ENCODE results near the gene TCF15. TPM values are rescaled to one million over a fixed set of nuclear protein-coding genes. Genes with fewer than 3 reads are reported as not detected.
A peak's percentile ranks its signal among the peaks of the same experiment; 100 is the strongest.

The TCF15 gene
- total and polyA plus RNA-seq, 8 donors, result 0.18 to 2.4 (median 1.5) TPM

- TF ChIP-seq, protein P1, sequence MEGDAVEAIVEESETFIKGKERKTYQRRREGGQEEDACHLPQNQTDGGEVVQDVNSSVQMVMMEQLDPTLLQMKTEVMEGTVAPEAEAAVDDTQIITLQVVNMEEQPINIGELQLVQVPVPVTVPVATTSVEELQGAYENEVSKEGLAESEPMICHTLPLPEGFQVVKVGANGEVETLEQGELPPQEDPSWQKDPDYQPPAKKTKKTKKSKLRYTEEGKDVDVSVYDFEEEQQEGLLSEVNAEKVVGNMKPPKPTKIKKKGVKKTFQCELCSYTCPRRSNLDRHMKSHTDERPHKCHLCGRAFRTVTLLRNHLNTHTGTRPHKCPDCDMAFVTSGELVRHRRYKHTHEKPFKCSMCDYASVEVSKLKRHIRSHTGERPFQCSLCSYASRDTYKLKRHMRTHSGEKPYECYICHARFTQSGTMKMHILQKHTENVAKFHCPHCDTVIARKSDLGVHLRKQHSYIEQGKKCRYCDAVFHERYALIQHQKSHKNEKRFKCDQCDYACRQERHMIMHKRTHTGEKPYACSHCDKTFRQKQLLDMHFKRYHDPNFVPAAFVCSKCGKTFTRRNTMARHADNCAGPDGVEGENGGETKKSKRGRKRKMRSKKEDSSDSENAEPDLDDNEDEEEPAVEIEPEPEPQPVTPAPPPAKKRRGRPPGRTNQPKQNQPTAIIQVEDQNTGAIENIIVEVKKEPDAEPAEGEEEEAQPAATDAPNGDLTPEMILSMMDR (IDR thresholded peaks at IDR 0.05), result no peak
- H3K27me3 ChIP-seq, result peaks cover 0 to 21% of the 10 kb centered on the region in 2 donors
Measured at GRCh38 chr20:654417-654750, 44.3 kb upstream of the TCF15 start.

GRCh38 chr20:653590-654416, 43.7 kb upstream of the TCF15 start:
- no peak for DNase-seq
- TF ChIP-seq, protein P1 (IDR thresholded peaks at IDR 0.05), result no peak
- peak overlapping the region; percentile 67 to 87 for H3K4me3 ChIP-seq

More at GRCh38 chr20:654417-654750, 44.3 kb upstream of the TCF15 start:
- Histone ChIP-seq H3K27ac (no peak overlapping the region), H3K9me3 (no peaks in the 10 kb centered on the region), H3K36me3 (peaks cover 0 to 12% of the 10 kb centered on the region in 2 donors), H3K4me1 (peaks cover 13 to 36% of the 10 kb centered on the region in 2 donors), H3K4me3 (no peak overlapping the region)
- DNase-seq, result no peak
- no peak for ATAC-seq
- intact Hi-C loops (cut with DNase I), result no loop called here

DNA sequence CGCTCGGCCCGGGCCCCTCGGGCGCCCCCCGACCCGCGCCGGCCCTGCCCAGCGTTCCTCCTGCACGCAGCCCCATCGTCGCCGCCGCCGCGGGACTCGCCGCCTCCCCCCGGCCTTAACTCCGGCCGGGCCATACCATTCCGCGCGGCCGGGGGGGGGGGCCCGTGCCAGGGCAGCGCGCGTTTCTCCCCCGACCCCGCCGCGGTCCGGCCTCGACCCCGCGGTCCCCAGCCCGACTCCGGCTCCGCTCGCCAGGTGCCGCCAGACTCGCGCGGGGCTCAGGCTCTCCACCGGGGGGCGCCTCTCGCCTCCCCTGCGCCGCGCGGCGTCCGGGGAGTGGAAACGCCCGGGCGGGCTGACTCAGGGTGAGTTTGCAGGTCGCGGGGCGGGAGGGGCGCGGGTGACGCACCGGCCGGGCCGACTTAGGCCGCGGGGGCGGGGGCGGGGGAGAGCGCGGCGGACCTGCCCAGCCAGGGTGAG, 43.0 kb upstream of the TCF15 start, which contains the start of gene SRXN1:
TSS of gene SRXN1 (minus strand) at position 91 of the 480 bp plus-strand sequence. CDS start at position 76, 15 bp downstream.
- H3K36me3 ChIP-seq, result peaks cover 0 to 24% of the 10 kb centered on the region in 2 donors
- intact Hi-C loops (cut with DNase I), result no loop called here

More at GRCh38 chr20:653590-654416, 43.7 kb upstream of the TCF15 start:
- peaks cover 13 to 32% of the 10 kb centered on the region in 2 donors for H3K4me1 ChIP-seq
- H3K27me3 ChIP-seq, result peaks cover 0 to 17% of the 10 kb centered on the region in 2 donors
- peak; percentile 1 for ATAC-seq
- intact Hi-C loops (cut with DNase I), result no loop called here
- no peaks in the 10 kb centered on the region for H3K9me3 ChIP-seq
- peaks cover 0 to 18% of the 10 kb centered on the region in 2 donors for H3K36me3 ChIP-seq
- H3K27ac ChIP-seq, result peak overlapping the region; percentile 57 to 87

GRCh38 chr20:652615-653109, 42.6 kb upstream of the TCF15 start:
- ATAC-seq, result peak; percentile 2
- TF ChIP-seq, protein P1 (IDR thresholded peaks at IDR 0.05), result no peak
- peaks cover 0 to 5% of the 10 kb centered on the region in 2 donors for H3K27me3 ChIP-seq
- H3K4me3 ChIP-seq, result peak overlapping the region; percentile 67 to 87
- H3K4me1 ChIP-seq, result peaks cover 13 to 26% of the 10 kb centered on the region in 2 donors
- H3K36me3 ChIP-seq, result peaks cover 0 to 29% of the 10 kb centered on the region in 2 donors
- intact Hi-C loops (cut with DNase I), result no loop called here
- peak in 1 of 4 donors; percentile 51 for DNase-seq
- no peaks in the 10 kb centered on the region for H3K9me3 ChIP-seq
- peak overlapping the region; percentile 57 to 87 for H3K27ac ChIP-seq

More for the DNA sequence above, 43.0 kb upstream of the TCF15 start, which contains the start of gene SRXN1:
- TF ChIP-seq, protein P1 (IDR thresholded peaks at IDR 0.05), result peak; percentile 38 to 62
- ATAC-seq (peak; percentile 97), DNase-seq (peak; percentile 57 to 99 (median 87))
- Histone ChIP-seq H3K27ac (peak within 1 kb of the TSS; percentile 57 to 87), H3K4me3 (peak within 1 kb of the TSS; percentile 67 to 87), H3K9me3 (no peaks in the 10 kb centered on the region), H3K27me3 (peaks cover 0 to 10% of the 10 kb centered on the region in 2 donors), H3K4me1 (peaks cover 13 to 26% of the 10 kb centered on the region in 2 donors)
